ENCODE measurements around the gene AKT2. TPM values are rescaled to one million over a fixed set of nuclear protein-coding genes. Genes with fewer than 3 reads are reported as not detected.

AKT2 gene
- polyA plus RNA-seq, 1 donor from 2014 or later = 131 TPM

DNA sequence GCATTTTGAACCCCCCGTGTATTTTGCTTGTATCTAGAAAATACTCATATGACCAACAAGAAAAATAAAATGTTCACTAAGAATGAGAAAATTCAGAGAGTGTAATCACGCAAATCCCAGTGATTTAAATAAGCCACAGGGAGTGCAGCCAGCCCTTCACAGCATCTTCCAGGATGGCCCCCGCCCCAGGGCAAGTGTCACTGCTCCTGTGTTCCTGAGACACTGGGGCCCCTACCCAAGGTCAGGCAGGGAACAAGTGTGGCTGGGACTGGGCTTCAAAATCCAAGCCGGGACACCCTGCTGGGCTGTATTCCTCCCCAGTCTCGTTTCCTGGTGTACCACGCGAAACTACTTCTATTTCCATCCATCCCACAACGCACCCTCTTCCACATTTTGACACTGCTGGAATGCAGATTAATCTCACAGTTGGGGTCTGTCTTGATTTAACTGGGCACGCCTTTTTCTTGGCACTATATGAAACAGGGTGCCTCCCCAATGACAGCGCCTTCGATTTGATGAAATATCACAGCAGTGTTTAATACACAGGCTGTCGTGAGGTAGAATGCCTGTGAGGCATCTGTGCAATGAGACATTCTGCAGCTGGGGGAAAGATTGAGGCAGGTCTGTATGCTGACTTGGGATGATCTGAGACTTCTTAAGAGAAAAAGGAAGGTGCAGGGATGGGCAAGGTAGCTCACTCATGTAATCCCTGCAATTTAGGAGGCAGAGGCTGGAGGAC lies 40.4 kb downstream of the AKT2 start:
- Histone ChIP-seq H3K4me3 (ENCODE audit: low read length) (no peak overlapping the region), H3K36me3 (ENCODE audit: insufficient read depth, low read length) (no peaks in the 10 kb centered on the region), H2AFZ (ENCODE audit: low read depth, low read length) (no peak overlapping the region), H3K4me2 (ENCODE audit: low read length) (no peak overlapping the region), H3K9ac (ENCODE audit: low read length) (no peak overlapping the region), H3K9me3 (ENCODE audit: low read length) (no peaks in the 10 kb centered on the region), H3F3A (ENCODE audit: insufficient read depth, low read length, poor library complexity, severe bottlenecking) (no peaks in the 10 kb centered on the region), H3K27me3 (ENCODE audit: insufficient read depth, low read depth, low read length) (no peaks in the 10 kb centered on the region), H3K27ac (ENCODE audit: low read length) (no peak overlapping the region), H4K20me1 (ENCODE audit: insufficient read depth) (no peaks in the 10 kb centered on the region), H3K79me2 (replicated peaks; ENCODE audit: insufficient read depth, low read length) (no peaks in the 10 kb centered on the region), H3K9me2 (ENCODE audit: insufficient read depth, low read length) (no peaks in the 10 kb centered on the region)
- no peak for TF ChIP-seq POLR2AphosphoS5 (IDR thresholded peaks at IDR 0.05)
- no peak for TF ChIP-seq TAF1 (IDR thresholded peaks at IDR 0.05; ENCODE audit: low read depth)
- TF ChIP-seq, protein P1, sequence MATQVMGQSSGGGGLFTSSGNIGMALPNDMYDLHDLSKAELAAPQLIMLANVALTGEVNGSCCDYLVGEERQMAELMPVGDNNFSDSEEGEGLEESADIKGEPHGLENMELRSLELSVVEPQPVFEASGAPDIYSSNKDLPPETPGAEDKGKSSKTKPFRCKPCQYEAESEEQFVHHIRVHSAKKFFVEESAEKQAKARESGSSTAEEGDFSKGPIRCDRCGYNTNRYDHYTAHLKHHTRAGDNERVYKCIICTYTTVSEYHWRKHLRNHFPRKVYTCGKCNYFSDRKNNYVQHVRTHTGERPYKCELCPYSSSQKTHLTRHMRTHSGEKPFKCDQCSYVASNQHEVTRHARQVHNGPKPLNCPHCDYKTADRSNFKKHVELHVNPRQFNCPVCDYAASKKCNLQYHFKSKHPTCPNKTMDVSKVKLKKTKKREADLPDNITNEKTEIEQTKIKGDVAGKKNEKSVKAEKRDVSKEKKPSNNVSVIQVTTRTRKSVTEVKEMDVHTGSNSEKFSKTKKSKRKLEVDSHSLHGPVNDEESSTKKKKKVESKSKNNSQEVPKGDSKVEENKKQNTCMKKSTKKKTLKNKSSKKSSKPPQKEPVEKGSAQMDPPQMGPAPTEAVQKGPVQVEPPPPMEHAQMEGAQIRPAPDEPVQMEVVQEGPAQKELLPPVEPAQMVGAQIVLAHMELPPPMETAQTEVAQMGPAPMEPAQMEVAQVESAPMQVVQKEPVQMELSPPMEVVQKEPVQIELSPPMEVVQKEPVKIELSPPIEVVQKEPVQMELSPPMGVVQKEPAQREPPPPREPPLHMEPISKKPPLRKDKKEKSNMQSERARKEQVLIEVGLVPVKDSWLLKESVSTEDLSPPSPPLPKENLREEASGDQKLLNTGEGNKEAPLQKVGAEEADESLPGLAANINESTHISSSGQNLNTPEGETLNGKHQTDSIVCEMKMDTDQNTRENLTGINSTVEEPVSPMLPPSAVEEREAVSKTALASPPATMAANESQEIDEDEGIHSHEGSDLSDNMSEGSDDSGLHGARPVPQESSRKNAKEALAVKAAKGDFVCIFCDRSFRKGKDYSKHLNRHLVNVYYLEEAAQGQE (IDR thresholded peaks at IDR 0.05; ENCODE audit: borderline replicate concordance) = no peak
- TF ChIP-seq EP300 (conservative IDR thresholded peaks at IDR 0.05; ENCODE audit: poor library complexity, severe bottlenecking) = no peak
- TF ChIP-seq EZH2 (IDR thresholded peaks at IDR 0.05; ENCODE audit: borderline replicate concordance, insufficient read depth, low read length, poor library complexity, severe bottlenecking) = no peak
- no peak for TF ChIP-seq RAD21 (conservative IDR thresholded peaks at IDR 0.05)
- TF ChIP-seq SMC3 (conservative IDR thresholded peaks at IDR 0.05; ENCODE audit: poor library complexity) = no peak
- no peak for TF ChIP-seq MXI1 (conservative IDR thresholded peaks at IDR 0.05; ENCODE audit: poor library complexity, severe bottlenecking)
- TF ChIP-seq, protein P2, sequence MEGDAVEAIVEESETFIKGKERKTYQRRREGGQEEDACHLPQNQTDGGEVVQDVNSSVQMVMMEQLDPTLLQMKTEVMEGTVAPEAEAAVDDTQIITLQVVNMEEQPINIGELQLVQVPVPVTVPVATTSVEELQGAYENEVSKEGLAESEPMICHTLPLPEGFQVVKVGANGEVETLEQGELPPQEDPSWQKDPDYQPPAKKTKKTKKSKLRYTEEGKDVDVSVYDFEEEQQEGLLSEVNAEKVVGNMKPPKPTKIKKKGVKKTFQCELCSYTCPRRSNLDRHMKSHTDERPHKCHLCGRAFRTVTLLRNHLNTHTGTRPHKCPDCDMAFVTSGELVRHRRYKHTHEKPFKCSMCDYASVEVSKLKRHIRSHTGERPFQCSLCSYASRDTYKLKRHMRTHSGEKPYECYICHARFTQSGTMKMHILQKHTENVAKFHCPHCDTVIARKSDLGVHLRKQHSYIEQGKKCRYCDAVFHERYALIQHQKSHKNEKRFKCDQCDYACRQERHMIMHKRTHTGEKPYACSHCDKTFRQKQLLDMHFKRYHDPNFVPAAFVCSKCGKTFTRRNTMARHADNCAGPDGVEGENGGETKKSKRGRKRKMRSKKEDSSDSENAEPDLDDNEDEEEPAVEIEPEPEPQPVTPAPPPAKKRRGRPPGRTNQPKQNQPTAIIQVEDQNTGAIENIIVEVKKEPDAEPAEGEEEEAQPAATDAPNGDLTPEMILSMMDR (IDR thresholded peaks at IDR 0.05; ENCODE audit: poor library complexity, severe bottlenecking) = no peak

DNA sequence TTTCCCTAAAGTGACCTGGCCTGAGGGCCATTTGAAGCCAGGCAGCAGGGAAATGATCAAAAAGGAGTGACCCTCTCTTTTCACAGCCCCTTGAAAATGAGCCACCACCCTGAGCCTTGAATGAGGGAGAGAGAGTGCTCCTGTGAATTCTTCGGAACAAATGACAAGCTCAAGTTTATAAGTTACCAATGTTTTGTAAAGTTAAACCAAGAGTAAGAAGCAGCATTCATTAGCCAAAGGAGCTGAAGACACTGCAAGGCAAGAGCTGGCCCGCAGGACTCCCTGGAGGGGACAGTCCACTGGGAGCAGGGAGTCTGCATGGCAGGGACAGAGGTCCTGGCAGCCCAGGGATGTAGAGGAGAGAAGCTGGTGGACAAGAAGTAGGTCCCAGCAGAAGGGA lies 42.0 kb downstream of the AKT2 start:
- no peak overlapping the region for H2AFZ ChIP-seq (ENCODE audit: low read depth, low read length)
- H4K20me1 ChIP-seq (ENCODE audit: insufficient read depth) = no peaks in the 10 kb centered on the region
- no peak overlapping the region for H3K27ac ChIP-seq (ENCODE audit: low read length)
- no peaks in the 10 kb centered on the region for H3K79me2 ChIP-seq (replicated peaks; ENCODE audit: insufficient read depth, low read length)
- no peaks in the 10 kb centered on the region for H3K27me3 ChIP-seq (ENCODE audit: insufficient read depth, low read depth, low read length)
- H3K4me3 ChIP-seq (ENCODE audit: low read length) = no peak overlapping the region
- no peak overlapping the region for H3K4me2 ChIP-seq (ENCODE audit: low read length)
- H3K36me3 ChIP-seq (ENCODE audit: insufficient read depth, low read length) = no peaks in the 10 kb centered on the region
- no peaks in the 10 kb centered on the region for H3F3A ChIP-seq (ENCODE audit: insufficient read depth, low read length, poor library complexity, severe bottlenecking)
- H3K9me2 ChIP-seq (ENCODE audit: insufficient read depth, low read length) = no peaks in the 10 kb centered on the region
- no peak for TF ChIP-seq TAF1 (IDR thresholded peaks at IDR 0.05; ENCODE audit: low read depth)
- TF ChIP-seq EP300 (conservative IDR thresholded peaks at IDR 0.05; ENCODE audit: poor library complexity, severe bottlenecking) = no peak
- no peak for TF ChIP-seq MXI1 (conservative IDR thresholded peaks at IDR 0.05; ENCODE audit: poor library complexity, severe bottlenecking)
- TF ChIP-seq, protein P1 (IDR thresholded peaks at IDR 0.05; ENCODE audit: borderline replicate concordance) = no peak
- no peak for TF ChIP-seq RAD21 (conservative IDR thresholded peaks at IDR 0.05)
- no peak for TF ChIP-seq EZH2 (IDR thresholded peaks at IDR 0.05; ENCODE audit: borderline replicate concordance, insufficient read depth, low read length, poor library complexity, severe bottlenecking)
- TF ChIP-seq, protein P2 (IDR thresholded peaks at IDR 0.05; ENCODE audit: poor library complexity, severe bottlenecking) = no peak
- no peak for TF ChIP-seq SMC3 (conservative IDR thresholded peaks at IDR 0.05; ENCODE audit: poor library complexity)
- no peaks in the 10 kb centered on the region for H3K9me3 ChIP-seq (ENCODE audit: low read length)
- no peak overlapping the region for H3K9ac ChIP-seq (ENCODE audit: low read length)

Measured in neural cell (in vitro differentiated cells).